Superior temporal gyrus (tissue), 1 donor: Measurements from ENCODE around the gene PROM1.

Experiments
- DNase-seq: peaks from one replicate; pipeline ENCODE4 v3.0.0-alpha.2; 2016; ENCODE audit errors: extremely low spot score

Gene PROM1

DNA sequence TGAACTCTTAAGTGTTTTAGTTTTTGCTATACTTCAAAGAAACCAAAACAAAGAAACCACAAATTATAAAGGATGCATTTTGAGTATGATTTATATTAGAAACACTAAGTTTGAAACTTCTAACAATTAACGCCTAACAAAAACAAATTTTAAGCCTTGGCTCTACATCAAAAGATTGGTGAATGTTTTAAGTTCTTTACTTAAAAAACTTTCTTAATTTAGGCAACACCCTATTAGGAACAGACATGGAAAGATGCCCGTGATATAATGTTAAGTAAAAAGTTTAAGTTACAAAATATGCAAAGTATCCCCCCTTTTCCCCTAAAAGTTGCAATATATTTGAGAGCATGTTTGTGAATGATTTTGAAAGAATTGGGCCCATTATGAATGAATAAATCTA is 21.2 kb downstream of the PROM1 start:
- DNase-seq = no peak

DNA sequence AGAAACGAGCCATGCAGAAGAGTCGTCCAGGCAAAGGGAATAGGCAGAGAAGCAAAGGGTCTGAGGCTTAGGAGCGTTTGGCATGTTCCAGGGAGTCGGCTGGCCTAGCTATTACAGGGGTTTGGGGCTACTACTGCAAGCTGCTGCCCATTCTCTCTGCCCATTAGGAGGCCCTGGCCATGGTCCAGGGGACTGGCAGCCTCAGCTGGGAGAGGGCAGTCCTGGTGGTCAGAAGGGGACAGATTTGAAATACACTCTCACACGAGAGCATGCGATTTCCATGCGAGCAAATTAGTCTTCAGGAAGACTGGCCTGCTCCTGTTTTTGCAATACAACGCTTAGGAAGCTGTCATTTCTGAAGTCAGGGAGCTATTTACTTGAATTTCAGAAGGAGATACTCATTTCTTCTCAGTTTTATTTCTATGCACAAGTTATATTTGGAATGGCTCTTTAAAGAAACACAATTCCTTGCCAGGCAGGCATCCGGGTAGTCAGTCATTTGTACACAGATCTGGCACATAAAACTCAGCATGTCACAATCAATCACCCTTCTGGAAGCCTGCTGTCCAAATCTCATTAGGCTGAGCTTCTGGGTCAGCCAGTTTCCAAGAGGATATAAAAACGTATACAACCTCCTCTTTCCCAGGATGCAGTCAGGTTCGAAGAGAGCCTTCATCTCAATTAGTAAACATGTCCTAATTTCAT is 27.0 kb downstream of the PROM1 start:
- DNase-seq = peak; percentile 51

DNA sequence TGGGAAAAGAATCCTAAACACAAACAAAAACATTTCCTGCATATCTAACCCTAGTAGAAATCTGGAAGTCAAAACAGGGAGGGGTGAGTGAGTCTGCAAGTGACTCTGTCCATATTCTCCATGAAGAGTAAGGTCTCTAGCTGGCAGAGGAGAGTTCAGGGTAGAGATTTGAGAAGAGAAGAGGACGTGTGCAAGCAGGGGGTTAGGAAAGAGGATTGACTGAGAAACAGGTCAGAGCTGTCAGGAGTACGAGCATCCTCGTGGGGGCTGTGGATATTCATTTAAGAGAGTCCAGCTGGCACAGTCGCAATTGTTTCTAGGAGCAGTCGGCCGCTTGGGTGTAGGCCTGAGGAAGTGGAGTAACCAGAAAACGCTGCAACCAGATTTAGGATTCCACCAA is 27.9 kb downstream of the PROM1 start:
- no peak for DNase-seq

- no peak for DNase-seq
Observed at GRCh38 chr4:16055471-16055870, 28.4 kb downstream of the PROM1 start.

DNA sequence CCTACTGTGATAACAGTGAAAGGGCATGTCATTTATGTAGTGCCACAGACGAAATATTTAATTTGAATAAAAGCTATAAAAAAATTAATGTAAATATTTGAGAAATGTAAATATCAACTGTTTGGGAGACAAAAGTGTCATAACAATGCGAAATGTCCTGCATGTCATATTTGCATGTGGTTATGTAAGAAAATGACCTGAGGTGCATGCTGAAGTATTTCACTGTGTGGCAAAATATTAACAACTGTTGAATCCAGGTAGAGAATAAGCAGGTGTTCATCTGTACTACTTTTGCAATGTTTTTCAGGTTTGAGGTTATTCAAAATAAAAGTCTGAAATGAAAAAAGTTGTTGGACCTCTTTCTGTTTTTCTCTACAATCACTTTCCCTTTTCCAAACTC is 30.9 kb downstream of the PROM1 start:
- DNase-seq = no peak

DNA sequence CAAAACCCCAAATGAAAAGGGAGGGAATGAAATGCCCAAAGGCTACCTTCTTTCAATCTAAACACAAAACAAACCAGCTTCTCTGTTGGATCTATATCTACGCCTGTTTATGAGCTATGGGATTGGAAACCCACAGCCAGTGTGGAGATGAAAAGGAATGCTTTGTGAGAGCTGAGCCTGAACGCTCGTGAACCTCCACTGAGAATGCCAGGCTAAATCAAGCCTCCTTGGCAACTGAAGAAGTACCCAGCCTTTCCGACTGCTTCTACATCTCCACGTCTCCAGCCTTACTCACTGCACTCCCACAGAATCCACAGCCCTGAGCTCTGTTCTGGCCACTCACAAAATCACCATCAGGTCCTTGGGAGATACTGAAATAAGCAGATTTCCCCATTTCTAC is 31.8 kb downstream of the PROM1 start:
- DNase-seq = peak; percentile 38

GRCh38 chr4:16051132-16051531 is 32.7 kb downstream of the PROM1 start:
- no peak for DNase-seq

DNA sequence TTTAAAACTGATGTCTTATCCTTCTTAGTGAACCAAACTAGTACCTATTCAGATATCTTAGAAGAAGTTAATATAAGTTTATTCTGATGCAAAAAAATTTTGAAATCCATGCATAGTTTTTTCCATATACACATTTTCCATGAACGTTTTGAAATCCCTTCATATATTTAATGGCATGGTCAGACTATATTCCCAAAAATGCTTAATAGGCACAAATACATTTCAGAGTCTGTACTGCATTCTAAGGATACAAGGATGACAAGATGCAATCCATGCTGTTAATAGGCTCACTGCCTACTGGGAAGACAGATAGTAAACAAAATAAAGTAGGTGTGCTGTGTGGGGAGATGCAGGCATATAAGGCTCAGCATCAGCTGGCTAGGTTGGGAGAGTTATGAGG is 33.2 kb downstream of the PROM1 start:
- no peak for DNase-seq

GRCh38 chr4:16048619-16049419 is 35.0 kb downstream of the PROM1 start:
- DNase-seq = no peak

GRCh38 chr4:16045687-16046086 is 38.1 kb downstream of the PROM1 start:
- no peak for DNase-seq

GRCh38 chr4:16043642-16044498 is 40.0 kb downstream of the PROM1 start:
- no peak for DNase-seq

DNA sequence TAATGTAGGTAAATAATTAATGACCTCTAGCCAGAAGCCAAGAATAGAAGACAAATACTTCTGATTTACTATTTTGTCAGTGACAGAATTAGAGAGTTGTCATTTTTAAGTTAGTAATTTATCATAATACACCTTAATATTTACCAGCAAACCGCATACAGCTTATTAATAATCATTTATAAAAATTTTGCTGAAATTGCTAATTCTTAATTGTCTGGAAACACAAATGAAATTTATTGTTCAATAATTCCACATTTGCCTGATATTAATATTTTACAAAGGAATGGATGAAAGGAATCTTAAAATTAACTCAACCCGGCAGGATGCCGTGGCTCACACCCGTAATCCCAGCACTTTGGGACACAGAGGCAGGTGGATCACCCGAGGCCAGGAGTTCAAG is 44.7 kb downstream of the PROM1 start:
- no peak for DNase-seq

- no peak for DNase-seq
Observed at GRCh38 chr4:16037901-16038300, 45.9 kb downstream of the PROM1 start.

DNA sequence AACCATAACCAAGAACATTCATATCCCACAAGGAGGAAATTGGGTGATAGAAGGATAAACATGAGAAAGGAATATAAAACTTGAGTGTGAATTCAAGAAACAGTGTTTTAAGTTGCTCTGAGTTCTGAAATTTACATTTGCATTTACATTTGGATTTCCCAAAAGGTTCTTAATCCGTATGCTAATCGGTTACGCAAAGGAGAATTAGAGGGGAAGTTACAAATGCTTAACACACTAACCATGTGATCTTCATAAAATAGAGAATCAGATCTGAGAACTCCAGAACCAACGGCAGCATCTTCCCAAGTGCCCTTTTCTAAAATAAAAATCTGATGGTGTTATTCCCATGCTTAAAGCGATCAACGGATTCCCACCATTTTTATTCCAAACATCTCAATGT is 48.0 kb downstream of the PROM1 start:
- DNase-seq = no peak

DNA sequence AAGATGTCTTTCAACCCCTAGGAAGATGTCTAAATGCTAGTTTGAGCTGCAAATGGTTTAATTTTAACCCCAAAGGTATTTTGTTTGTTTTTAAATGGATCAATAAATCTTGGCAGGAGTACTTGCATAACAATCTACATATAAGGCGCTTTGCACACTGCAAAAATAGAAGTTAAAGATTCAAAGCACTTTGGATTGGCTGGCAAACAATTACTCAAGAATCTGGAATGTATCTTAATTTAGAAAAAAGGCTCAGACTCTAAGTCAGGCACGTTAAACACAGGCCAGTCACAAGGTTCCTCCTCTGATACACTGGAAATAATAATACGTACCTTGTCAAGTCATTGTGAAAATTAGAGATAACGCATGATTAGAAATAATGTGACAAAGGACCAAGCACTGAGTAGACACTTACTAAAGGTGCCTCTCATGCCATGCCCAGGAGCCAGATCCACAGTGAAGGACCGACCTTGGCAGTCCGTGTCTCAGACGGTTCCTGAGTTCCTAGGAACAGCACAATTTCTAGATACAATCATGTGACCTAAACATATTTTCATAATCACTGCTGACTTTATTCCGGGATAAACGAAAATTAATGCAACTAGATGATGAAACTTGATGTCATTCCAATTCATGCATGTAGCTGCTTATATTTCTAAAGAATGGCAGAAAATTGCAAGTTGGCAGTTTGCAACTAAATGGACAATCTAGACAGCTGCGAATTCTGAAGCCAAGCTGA is 49.6 kb downstream of the PROM1 start:
- no peak for DNase-seq

GRCh38 chr4:16032396-16032770 is 51.4 kb downstream of the PROM1 start:
- DNase-seq = no peak

- no peak for DNase-seq
Observed at GRCh38 chr4:16031546-16032395, 52.1 kb downstream of the PROM1 start.

DNA sequence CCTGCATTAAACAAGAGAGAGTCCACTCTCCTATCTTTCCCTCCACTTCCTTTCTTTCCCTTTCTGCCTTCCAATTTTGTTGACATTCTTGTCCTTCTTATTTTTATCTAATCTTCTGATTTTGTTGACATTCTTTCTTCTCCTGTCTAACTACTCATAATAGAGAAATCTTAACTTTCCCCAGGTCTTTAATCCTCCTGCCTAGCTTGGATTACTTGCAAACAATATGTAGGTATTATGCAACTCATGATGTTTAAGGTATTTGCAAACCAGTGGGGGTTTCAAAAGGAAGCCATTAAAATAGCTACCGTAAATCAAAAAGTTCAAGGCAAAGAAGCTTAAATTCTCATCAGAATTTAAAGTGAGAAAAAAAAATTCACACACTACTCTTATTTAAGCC is 53.9 kb downstream of the PROM1 start:
- DNase-seq = no peak

DNA sequence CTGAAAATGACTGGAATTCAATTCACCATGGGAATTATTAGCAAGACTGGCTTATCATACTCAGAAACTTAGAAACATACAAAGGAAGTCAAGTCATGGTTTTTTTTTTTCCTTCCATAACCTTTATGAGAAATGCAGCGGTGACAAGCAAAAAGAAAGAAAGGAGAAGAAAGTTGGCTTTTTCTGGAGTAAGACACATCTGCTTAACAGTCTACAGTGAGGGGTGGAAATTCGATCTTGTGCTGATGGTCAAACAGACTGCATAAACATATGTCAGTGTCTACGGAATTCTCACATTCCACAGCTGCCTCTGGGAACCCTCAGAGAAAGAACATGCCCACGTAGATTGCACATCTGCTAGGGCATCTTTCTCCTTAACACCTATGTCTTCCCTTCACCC is 54.6 kb downstream of the PROM1 start:
- DNase-seq = no peak

GRCh38 chr4:16027626-16028025 is 56.2 kb downstream of the PROM1 start:
- DNase-seq = no peak

DNA sequence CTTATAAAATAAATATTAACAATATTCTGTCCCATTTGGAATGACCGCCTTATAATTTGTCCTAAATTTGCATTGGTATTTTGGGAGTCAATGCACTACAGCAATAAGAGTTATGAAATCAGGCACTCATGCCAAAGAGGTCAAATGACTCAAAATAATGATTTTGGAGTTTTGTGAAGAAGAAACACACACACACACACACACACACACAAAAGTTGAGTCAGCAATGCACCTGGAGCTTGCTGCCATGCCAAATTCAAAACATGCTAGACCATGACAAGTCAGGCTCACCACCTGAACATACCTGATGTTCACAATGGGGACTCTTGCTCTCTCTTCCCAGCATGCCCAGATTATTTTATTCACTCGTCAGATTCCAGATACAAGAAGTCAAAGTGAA is 56.7 kb downstream of the PROM1 start:
- no peak for DNase-seq
